CD4-positive, alpha-beta T cell (primary cell): ENCODE results near the gene RNPS1. TPM values are rescaled to one million over a fixed set of nuclear protein-coding genes. Genes with fewer than 3 reads are reported as not detected.
A peak's percentile ranks its signal among the peaks of the same experiment; 100 is the strongest.

Source experiments
- ATAC-seq: fragments of 200-7000 bp; cut with Tn5 transposase; one replicate; pipeline ENCODE4 v1.10.0; 2022; ENCODE audit warnings: mild to moderate bottlenecking; ENCODE audit not compliant: poor library complexity
- CTCF ChIA-PET: fragments of 350-600 bp; sonication (Branson Sonifier 250); formaldehyde crosslinking; loops from one replicate; lab custom pipeline; 2021; ENCODE audit warnings: antibody characterized with exemption, inconsistent platforms; lab: Charles Lee
- POLR2A ChIA-PET: fragments of 350-600 bp; sonication (Branson Sonifier 250); formaldehyde crosslinking; loops from one replicate; lab custom pipeline; 2021; ENCODE audit warnings: antibody characterized with exemption, inconsistent platforms; lab: Charles Lee
- DNase-seq, 14 experiments: peaks; one replicate each; pipeline ENCODE4 v3.0.0-alpha.2; 2013 to 2020; ENCODE audit warnings: mixed read lengths in 2 of 14
- H3K27ac ChIP-seq, 2 donors: one replicate each; pipeline versions ENCODE4 v1.5.1 to v1.7.0; 2013; ENCODE audit warnings: low read length in 2 of 2, low read depth in 1 of 2, mild to moderate bottlenecking in 1 of 2
- H3K27me3 ChIP-seq, 2 experiments: 1 replicate in 1 of 2; 2 replicates in 1 of 2; pipeline versions ENCODE4 v1.6.1 to v1.7.0; 2013; ENCODE audit warnings: low read length in 2 of 2, control low read depth in 1 of 2, mild to moderate bottlenecking in 1 of 2, moderate library complexity in 1 of 2; ENCODE audit not compliant: insufficient read depth in 2 of 2, control insufficient read depth in 1 of 2
- H3K36me3 ChIP-seq: one replicate; pipeline ENCODE4 v1.6.1; 2013; ENCODE audit warnings: low read length, control low read depth; ENCODE audit not compliant: insufficient read depth
- H3K4me1 ChIP-seq: one replicate; pipeline ENCODE4 v1.6.1; 2013; ENCODE audit warnings: low read length, control low read depth; ENCODE audit not compliant: insufficient read depth
- H3K4me3 ChIP-seq: one replicate; pipeline ENCODE4 v1.5.1; 2013; ENCODE audit warnings: mild to moderate bottlenecking, low read length, moderate library complexity
- H3K9me3 ChIP-seq, 2 experiments: 1 replicate in 1 of 2; 2 replicates in 1 of 2; pipeline versions ENCODE4 v1.6.1 to v1.7.0; 2013; ENCODE audit warnings: low read length in 2 of 2, mild to moderate bottlenecking in 2 of 2, control low read depth in 1 of 2, moderate library complexity in 1 of 2; ENCODE audit not compliant: control insufficient read depth in 1 of 2, insufficient read depth in 1 of 2
- H3K27ac Mint-ChIP-seq: one replicate; pipeline ENCODE4 v1.8.0; 2020; ENCODE audit warnings: mixed read lengths
- H3K27me3 Mint-ChIP-seq: one replicate; pipeline ENCODE4 v1.8.0; 2021; ENCODE audit warnings: mixed read lengths
- H3K36me3 Mint-ChIP-seq: one replicate; pipeline ENCODE4 v1.8.0; 2021; ENCODE audit warnings: low read depth, mixed read lengths
- H3K4me1 Mint-ChIP-seq: one replicate; pipeline ENCODE4 v1.8.0; 2021; ENCODE audit warnings: low read depth, mixed read lengths
- H3K4me3 Mint-ChIP-seq: one replicate; pipeline ENCODE4 v1.8.0; 2020; ENCODE audit warnings: mild to moderate bottlenecking, mixed read lengths
- H3K9me3 Mint-ChIP-seq: one replicate; pipeline ENCODE4 v1.8.0; 2020; ENCODE audit warnings: mixed read lengths
- CTCF ChIP-seq: fragments of 200-600 bp; IDR thresholded peaks from one replicate; pipeline ENCODE4 v1.8.0; 2022; ENCODE audit warnings: antibody characterized with exemption, mild to moderate bottlenecking
- intact Hi-C, 2 experiments: fragments of 100-400 bp; cut with DNase I in 1 of 2; cut with micrococcal nuclease in 1 of 2; formaldehyde crosslinking; loops; one replicate each; pipeline versions ENCODE4 v1.15.1 to v1.9.0; 2023 to 2025; cut with DNase I, micrococcal nuclease
- total RNA-seq, 174 experiments: library from RNA in 2 of 174; stranded (reverse) in 2 of 174; gene quantifications; one replicate each; pipeline ENCODE4 v1.2.3 and lab custom pipeline; 2021 to 2026

The RNPS1 gene
- total RNA-seq, 2 experiments from 2014 or later = 211 to 214 TPM

- Histone ChIP-seq H3K36me3 (peaks cover 32% of the 10 kb centered on the region), H3K4me3 (no peak overlapping the region), H3K27ac (no peak overlapping the region), H3K4me1 (peaks cover 42% of the 10 kb centered on the region), H3K27me3 (no peaks in the 10 kb centered on the region), H3K9me3 (no peaks in the 10 kb centered on the region)
- DNase-seq (no peak), ATAC-seq (no peak)
- no peak for TF ChIP-seq CTCF
- H3K4me1 Mint-ChIP-seq = peaks cover 23% of the 10 kb centered on the region
- H3K4me3 Mint-ChIP-seq = peak overlapping the region; percentile 11
- peaks cover 16% of the 10 kb centered on the region for H3K36me3 Mint-ChIP-seq
- H3K9me3 Mint-ChIP-seq = no peaks in the 10 kb centered on the region
- ChIA-PET POLR2A (no interaction called here), CTCF (no interaction called here)
- intact Hi-C loops = loop anchor here (5.0 to 10.0 kb wide), 3 partner anchors 43 to 795 kb away; partner anchors contain the start of genes ECI1 (in 1 of the 2), NTHL1 (in 1 of the 2), TSC2 (in 1 of the 2) and UNKL (in 1 of the 2)
- no peak overlapping the region for H3K27ac Mint-ChIP-seq
- H3K27me3 Mint-ChIP-seq = no peaks in the 10 kb centered on the region
Observed at GRCh38 chr16:2209258-2210008, 58.5 kb downstream of the RNPS1 start.

- Mint-ChIP-seq H3K36me3 (peaks cover 16% of the 10 kb centered on the region), H3K4me1 (peaks cover 24% of the 10 kb centered on the region), H3K9me3 (no peaks in the 10 kb centered on the region), H3K27ac (no peak overlapping the region), H3K27me3 (no peaks in the 10 kb centered on the region), H3K4me3 (no peak overlapping the region)
- CTCF ChIA-PET = no interaction called here
- H3K4me1 ChIP-seq = peaks cover 40% of the 10 kb centered on the region
- TF ChIP-seq CTCF = no peak
- no peaks in the 10 kb centered on the region for H3K9me3 ChIP-seq
- intact Hi-C loops = loop anchor here (5.0 kb wide), 2 partner anchors 44 to 161 kb away; partner anchors contain the start of genes ECI1 (in 1 of the 2), NTHL1 (in 1 of the 2) and TSC2 (in 1 of the 2)
- no peak overlapping the region for H3K27ac ChIP-seq
- no peaks in the 10 kb centered on the region for H3K27me3 ChIP-seq
- POLR2A ChIA-PET = no interaction called here
- no peak overlapping the region for H3K4me3 ChIP-seq
- H3K36me3 ChIP-seq = peaks cover 32% of the 10 kb centered on the region
- no peak for DNase-seq
- no peak for ATAC-seq
Observed at GRCh38 chr16:2208772-2209171, 59.2 kb downstream of the RNPS1 start.

- no peak for TF ChIP-seq CTCF
- ChIA-PET POLR2A (no interaction called here), CTCF (no interaction called here)
- intact Hi-C loops = loop anchor here (5.0 kb wide), 2 partner anchors 44 to 161 kb away; partner anchors contain the start of genes ECI1 (in 1 of the 2), NTHL1 (in 1 of the 2) and TSC2 (in 1 of the 2)
- H3K9me3 Mint-ChIP-seq = no peaks in the 10 kb centered on the region
- H3K27me3 Mint-ChIP-seq = no peaks in the 10 kb centered on the region
- ATAC-seq (no peak), DNase-seq (no peak)
- peak overlapping the region; percentile 62 for H3K4me3 Mint-ChIP-seq
- H3K4me3 ChIP-seq = no peak overlapping the region
- H3K27ac Mint-ChIP-seq = no peak overlapping the region
- H3K36me3 ChIP-seq = peaks cover 32% of the 10 kb centered on the region
- no peak overlapping the region for H3K27ac ChIP-seq
- no peaks in the 10 kb centered on the region for H3K27me3 ChIP-seq
- H3K9me3 ChIP-seq = no peaks in the 10 kb centered on the region
- H3K36me3 Mint-ChIP-seq = peaks cover 16% of the 10 kb centered on the region
- peaks cover 35% of the 10 kb centered on the region for H3K4me1 ChIP-seq
- H3K4me1 Mint-ChIP-seq = peaks cover 21% of the 10 kb centered on the region
Observed at GRCh38 chr16:2208308-2208707, 59.6 kb downstream of the RNPS1 start.
